Upper lobe of right lung (tissue), 1 donor: Measurements from ENCODE around the gene GRHL1. TPM values are rescaled to one million over a fixed set of nuclear protein-coding genes. Genes with fewer than 3 reads are reported as not detected.

Experiments
- ATAC-seq: fragments of 200-7000 bp; cut with Tn5 transposase; one replicate; pipeline ENCODE4 v1.9.1; 2020; ENCODE audit warnings: mild to moderate bottlenecking, moderate library complexity
- DNase-seq: peaks from one replicate; pipeline ENCODE4 v3.0.0-alpha.2; 2020
- H3K27ac ChIP-seq: fragments of 200-600 bp; one replicate; pipeline ENCODE4 v1.8.0; 2022
- H3K27me3 ChIP-seq: fragments of 200-600 bp; one replicate; pipeline ENCODE4 v1.8.0; 2022; ENCODE audit warnings: mild to moderate bottlenecking
- H3K36me3 ChIP-seq: fragments of 200-600 bp; one replicate; pipeline ENCODE4 v1.8.0; 2022
- H3K4me1 ChIP-seq: fragments of 200-600 bp; one replicate; pipeline ENCODE4 v1.8.0; 2022
- H3K4me3 ChIP-seq: fragments of 200-600 bp; one replicate; pipeline ENCODE4 v1.8.0; 2022; ENCODE audit warnings: mild to moderate bottlenecking
- H3K9me3 ChIP-seq: fragments of 200-600 bp; one replicate; pipeline ENCODE4 v1.8.0; 2022
- CTCF ChIP-seq: fragments of 200-600 bp; IDR thresholded peaks from one replicate; pipeline ENCODE4 v1.8.0; 2022; ENCODE audit warnings: antibody characterized with exemption
- intact Hi-C: fragments of 100-400 bp; cut with DNase I; formaldehyde crosslinking; loops from one replicate; pipeline ENCODE4 v1.11.0; 2022
- total RNA-seq: library from RNA; stranded (reverse); fragmentation: NEBNext Ultra II Directional; extraction: Animal tissue kit (Norgen Biotek cat#: 25700); gene quantifications from one replicate; pipeline ENCODE4 v1.2.1, GENCODE V29; 2021
- donor health status: DM: no; HTN: yes; CAD: no; lungs with severe emphysema.

The GRHL1 gene
- total RNA-seq, 1 donor from 2014 or later: 2.7 TPM

- DNase-seq (no peak), ATAC-seq (no peak)
- intact Hi-C loops: no loop called here
- Histone ChIP-seq H3K27me3 (no peaks in the 10 kb centered on the region), H3K36me3 (no peaks in the 10 kb centered on the region), H3K27ac (peak overlapping the region; percentile 30), H3K4me3 (no peak overlapping the region), H3K9me3 (no peaks in the 10 kb centered on the region), H3K4me1 (peaks cover 51% of the 10 kb centered on the region)
- no peak for TF ChIP-seq CTCF
These were observed 83.0 kb downstream of the GRHL1 start for GRCh38 chr2:10034333-10035052.

GRCh38 chr2:10035053-10035422 is 83.5 kb downstream of the GRHL1 start:
- intact Hi-C loops: no loop called here
- peak; percentile 17 for ATAC-seq
- Histone ChIP-seq H3K27me3 (no peaks in the 10 kb centered on the region), H3K4me1 (peaks cover 50% of the 10 kb centered on the region), H3K36me3 (no peaks in the 10 kb centered on the region), H3K27ac (peak overlapping the region; percentile 67), H3K4me3 (no peak overlapping the region), H3K9me3 (no peaks in the 10 kb centered on the region)
- no peak for DNase-seq
- no peak for TF ChIP-seq CTCF

GRCh38 chr2:10035633-10036032 is 84.1 kb downstream of the GRHL1 start:
- peaks cover 50% of the 10 kb centered on the region for H3K4me1 ChIP-seq

GRCh38 chr2:10036095-10036884 is 84.8 kb downstream of the GRHL1 start:
- H3K4me1 ChIP-seq: peaks cover 55% of the 10 kb centered on the region
- H3K27ac ChIP-seq: peak overlapping the region; percentile 67
- peak; percentile 61 for TF ChIP-seq CTCF
- no peaks in the 10 kb centered on the region for H3K36me3 ChIP-seq
- no peaks in the 10 kb centered on the region for H3K9me3 ChIP-seq
- DNase-seq: peak; percentile 85
- no peak overlapping the region for H3K4me3 ChIP-seq
- intact Hi-C loops: no loop called here
- ATAC-seq: peak; percentile 82
- H3K27me3 ChIP-seq: no peaks in the 10 kb centered on the region

More at GRCh38 chr2:10035633-10036032, 84.1 kb downstream of the GRHL1 start:
- ATAC-seq (no peak), DNase-seq (no peak)
- H3K27me3 ChIP-seq: no peaks in the 10 kb centered on the region
- peak overlapping the region; percentile 67 for H3K27ac ChIP-seq
- H3K9me3 ChIP-seq: no peaks in the 10 kb centered on the region
- no peaks in the 10 kb centered on the region for H3K36me3 ChIP-seq
- no peak for TF ChIP-seq CTCF
- intact Hi-C loops: no loop called here
- H3K4me3 ChIP-seq: no peak overlapping the region

GRCh38 chr2:10038123-10038522 is 86.6 kb downstream of the GRHL1 start:
- H3K27ac ChIP-seq: peak overlapping the region; percentile 67
- DNase-seq: no peak
- intact Hi-C loops: no loop called here

More at GRCh38 chr2:10038123-10038522, 86.6 kb downstream of the GRHL1 start:
- Histone ChIP-seq H3K4me3 (no peak overlapping the region), H3K36me3 (no peaks in the 10 kb centered on the region), H3K27me3 (no peaks in the 10 kb centered on the region), H3K9me3 (no peaks in the 10 kb centered on the region), H3K4me1 (peaks cover 65% of the 10 kb centered on the region)
- no peak for ATAC-seq
- TF ChIP-seq CTCF: no peak
